Epithelial cell of prostate (primary cell): ENCODE data around the gene MROH2A.
A peak's percentile ranks its signal among the peaks of the same experiment; 100 is the strongest.

Source experiments
- DNase-seq: peaks from one replicate; pipeline ENCODE4 v3.0.0-alpha.2; 2011; ENCODE audit warnings: low read depth, low spot score
- H3K27ac ChIP-seq: fragments of 450-650 bp; 2 replicates; pipeline ENCODE4 v1.5.1; 2017; ENCODE audit warnings: mild to moderate bottlenecking

The MROH2A gene

GRCh38 chr2:233760043-233760442 lies 18.1 kb upstream of the MROH2A start, which contains the start of gene UGT1A1:
Gene UGT1A1 (plus strand): TSS chr2:233760270. CDS start chr2:233760288, 18 bp downstream.
- no peak for DNase-seq
- no peak within 1 kb of the TSS for H3K27ac ChIP-seq

DNA sequence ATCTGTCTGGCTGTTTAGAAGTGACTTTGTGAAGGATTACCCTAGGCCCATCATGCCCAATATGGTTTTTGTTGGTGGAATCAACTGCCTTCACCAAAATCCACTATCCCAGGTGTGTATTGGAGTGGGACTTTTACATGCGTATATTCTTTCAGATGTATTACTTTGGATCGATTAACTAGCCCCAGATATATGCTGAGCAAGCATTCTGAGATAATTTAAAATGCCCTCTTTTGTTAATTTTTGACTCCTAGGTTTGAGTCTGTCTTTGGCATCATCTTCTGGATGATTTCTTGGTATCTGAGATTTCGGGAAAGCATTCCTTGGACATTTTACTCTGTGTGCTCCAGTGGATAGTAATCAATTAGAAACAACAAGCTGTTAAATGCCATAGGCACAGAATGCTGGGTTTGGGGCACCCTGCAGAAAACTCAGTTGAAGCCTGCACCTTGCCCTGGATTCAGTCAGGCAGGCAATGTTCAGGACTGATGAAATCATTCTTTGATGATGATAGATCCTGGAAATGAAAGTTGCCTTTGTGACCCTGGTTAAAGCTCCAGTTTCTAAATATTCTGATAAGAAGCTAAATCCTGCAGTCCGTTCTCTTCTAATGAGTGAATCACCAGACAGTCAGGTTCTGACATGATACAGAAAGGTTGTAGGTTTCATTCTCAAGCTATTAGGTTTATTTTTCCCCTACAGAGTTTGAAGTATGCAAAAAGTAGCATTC lies 16.9 kb upstream of the MROH2A start:
- peak; percentile 24 for DNase-seq
- H3K27ac ChIP-seq = no peak overlapping the region

- H3K27ac ChIP-seq = no peak overlapping the region
- peak; percentile 1 for DNase-seq
Measured at GRCh38 chr2:233764264-233764663, 13.9 kb upstream of the MROH2A start.

DNA sequence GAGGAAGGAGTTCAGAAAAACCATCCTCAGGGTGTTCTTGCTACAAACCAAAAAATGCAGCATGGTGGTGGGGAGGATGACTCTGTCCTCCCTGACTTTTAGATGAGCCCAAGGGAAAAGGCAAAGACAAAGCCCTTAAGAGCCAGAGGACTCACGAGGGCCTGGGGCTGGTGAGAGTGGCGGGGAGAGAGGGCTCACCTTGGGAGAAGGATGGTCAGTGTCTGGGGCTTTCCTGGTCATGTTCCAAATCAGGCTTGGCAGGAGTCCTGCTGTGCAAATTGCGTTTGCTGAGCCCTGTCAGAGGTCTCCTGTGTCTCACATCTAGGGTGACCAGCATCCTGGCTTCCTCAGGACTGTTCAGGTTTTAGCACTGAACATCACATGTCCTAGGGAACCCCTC lies 13.4 kb upstream of the MROH2A start:
- DNase-seq = no peak
- H3K27ac ChIP-seq = no peak overlapping the region

DNA sequence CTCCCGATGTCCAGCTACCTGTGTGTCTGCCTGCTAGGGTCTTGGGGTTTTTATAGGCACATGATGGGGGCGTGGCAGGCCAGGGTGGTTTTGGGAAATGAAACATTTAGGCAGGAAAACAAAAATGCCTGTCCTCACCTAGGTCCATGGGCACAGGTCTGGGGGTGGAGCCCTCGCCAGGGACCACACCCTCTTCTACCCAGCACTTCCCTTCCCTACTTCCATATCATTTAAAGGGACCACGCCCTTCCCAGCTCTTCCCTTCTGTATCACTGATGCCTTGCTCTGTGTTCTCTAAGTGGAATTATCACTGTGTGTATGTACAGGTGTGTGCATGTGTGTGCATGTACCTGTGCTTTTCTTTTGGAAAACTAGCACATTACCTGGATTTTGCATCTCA lies 11.7 kb upstream of the MROH2A start:
- no peak overlapping the region for H3K27ac ChIP-seq
- no peak for DNase-seq

- no peak overlapping the region for H3K27ac ChIP-seq
- no peak for DNase-seq
Measured at GRCh38 chr2:233768076-233768475, 10.1 kb upstream of the MROH2A start.

GRCh38 chr2:233769260-233769659 lies 8.9 kb upstream of the MROH2A start:
- DNase-seq = no peak
- H3K27ac ChIP-seq = no peak overlapping the region

DNA sequence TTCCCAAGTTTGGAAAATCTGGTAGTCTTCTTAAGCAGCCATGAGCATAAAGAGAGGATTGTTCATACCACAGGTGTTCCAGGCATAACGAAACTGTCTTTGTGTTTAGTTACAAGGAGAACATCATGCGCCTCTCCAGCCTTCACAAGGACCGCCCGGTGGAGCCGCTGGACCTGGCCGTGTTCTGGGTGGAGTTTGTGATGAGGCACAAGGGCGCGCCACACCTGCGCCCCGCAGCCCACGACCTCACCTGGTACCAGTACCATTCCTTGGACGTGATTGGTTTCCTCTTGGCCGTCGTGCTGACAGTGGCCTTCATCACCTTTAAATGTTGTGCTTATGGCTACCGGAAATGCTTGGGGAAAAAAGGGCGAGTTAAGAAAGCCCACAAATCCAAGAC lies 6.0 kb upstream of the MROH2A start:
- DNase-seq = no peak
- no peak overlapping the region for H3K27ac ChIP-seq

- DNase-seq = no peak
- no peak overlapping the region for H3K27ac ChIP-seq
Measured at GRCh38 chr2:233772583-233772982, 5.5 kb upstream of the MROH2A start.

DNA sequence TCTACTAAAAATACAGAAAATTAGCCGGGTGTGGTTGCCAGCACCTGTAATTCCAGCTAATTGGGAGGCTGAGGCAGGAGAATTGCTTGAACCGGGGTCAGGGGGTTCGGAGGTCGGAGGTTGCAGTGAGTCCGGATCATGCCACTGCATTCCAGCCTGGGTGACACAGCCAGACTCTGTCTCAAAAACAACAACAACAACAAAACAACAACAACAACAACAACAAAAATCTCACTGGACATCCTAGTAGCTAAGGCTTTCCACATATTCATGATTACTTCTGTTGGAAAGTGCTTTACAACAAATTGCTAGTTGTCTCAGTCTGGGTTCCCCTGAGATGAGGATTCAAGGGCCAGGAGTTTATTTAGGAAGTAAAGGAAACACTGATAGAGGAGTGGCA lies 4.3 kb upstream of the MROH2A start:
- no peak for DNase-seq
- H3K27ac ChIP-seq = no peak overlapping the region

- DNase-seq = no peak
- H3K27ac ChIP-seq = no peak overlapping the region
Measured at GRCh38 chr2:233775414-233775813, 2.7 kb upstream of the MROH2A start.

DNA sequence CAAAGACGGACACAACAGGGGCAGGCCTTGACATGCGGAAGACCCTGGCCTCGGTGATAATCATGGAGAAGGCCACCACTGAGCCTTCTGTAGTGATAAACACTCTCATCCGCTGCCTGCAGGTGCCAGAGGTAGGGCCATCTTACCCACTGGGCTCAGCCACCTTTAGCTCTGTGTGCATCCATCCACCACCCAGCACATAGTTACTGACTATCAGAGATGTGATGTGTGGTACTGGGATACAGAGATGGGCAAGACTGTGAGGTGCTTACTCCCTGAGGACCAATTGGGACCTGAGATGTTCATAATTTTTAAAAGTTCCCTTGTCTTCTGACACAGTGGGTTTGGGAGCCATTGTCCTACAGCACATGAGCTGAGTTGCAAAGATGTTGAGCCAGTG lies 1.6 kb downstream of the MROH2A start:
- no peak for DNase-seq
- no peak overlapping the region for H3K27ac ChIP-seq

GRCh38 chr2:233780771-233781170 lies 2.6 kb downstream of the MROH2A start:
- H3K27ac ChIP-seq = no peak overlapping the region
- DNase-seq = no peak

GRCh38 chr2:233789554-233789953 lies 11.4 kb downstream of the MROH2A start:
- H3K27ac ChIP-seq = no peak overlapping the region
- no peak for DNase-seq

DNA sequence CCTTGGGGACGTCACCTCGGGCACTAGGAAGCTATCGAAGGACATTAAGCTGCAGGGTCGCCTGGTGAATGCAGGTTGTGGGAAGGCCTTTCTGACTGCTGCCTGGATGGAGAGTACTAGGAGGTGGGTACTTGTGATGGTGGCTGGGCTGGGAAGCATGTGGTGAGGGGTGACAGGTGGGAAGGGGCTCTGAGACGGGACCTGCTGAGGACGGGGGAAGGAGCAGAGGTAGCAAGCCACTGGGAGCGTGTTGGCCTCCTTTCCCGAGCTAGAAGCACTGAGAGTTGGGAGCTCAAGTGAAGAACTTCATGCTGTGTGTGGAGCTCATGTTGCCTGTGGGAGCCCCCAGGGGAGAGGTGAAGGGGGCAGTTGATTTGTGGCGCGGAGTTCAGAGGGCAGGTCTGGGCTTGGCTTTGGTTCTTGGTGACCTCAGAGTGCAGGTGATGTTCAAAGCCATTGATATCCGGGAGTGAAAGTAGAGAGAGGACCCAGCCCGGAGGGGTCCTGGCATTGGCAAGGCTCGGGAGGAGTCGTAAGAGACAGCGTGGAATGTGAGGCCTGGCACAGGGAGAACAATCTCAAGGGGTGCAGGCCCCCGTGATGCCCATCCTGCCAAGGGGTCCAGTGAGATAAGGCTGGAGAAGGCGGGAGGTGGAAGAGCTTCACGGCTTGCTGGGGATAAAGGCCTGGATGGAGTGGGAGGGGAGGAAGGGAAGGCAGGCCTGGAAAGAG lies 13.2 kb downstream of the MROH2A start:
- no peak overlapping the region for H3K27ac ChIP-seq
- DNase-seq = no peak

GRCh38 chr2:233791883-233792329 lies 13.8 kb downstream of the MROH2A start:
- no peak for DNase-seq
- no peak overlapping the region for H3K27ac ChIP-seq

DNA sequence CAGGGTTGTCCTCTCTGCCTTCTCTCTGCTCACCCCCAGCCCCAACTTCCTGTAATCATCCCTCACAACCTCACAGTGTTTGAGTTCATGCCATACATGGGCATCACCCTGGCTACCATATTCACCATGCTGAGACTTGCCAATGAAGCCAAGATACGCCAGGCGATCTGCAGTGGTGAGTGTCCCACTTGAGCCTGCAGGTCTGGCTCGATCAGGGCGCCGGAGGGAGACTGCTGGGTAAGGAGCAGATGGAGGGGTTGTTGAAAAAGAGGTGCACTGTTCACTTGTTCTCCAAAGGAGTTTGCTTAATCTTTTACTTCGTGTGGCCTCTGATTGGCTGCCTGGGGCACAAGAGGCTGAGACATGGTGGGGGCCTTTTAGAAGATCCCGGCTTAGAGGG lies 14.6 kb downstream of the MROH2A start:
- no peak overlapping the region for H3K27ac ChIP-seq
- no peak for DNase-seq

- DNase-seq = no peak
Measured at GRCh38 chr2:233793465-233794127, 15.5 kb downstream of the MROH2A start.

GRCh38 chr2:233794128-233794658 lies 16.1 kb downstream of the MROH2A start:
- no peak for DNase-seq
- H3K27ac ChIP-seq = no peak overlapping the region

More at GRCh38 chr2:233793465-233794127, 15.5 kb downstream of the MROH2A start:
- H3K27ac ChIP-seq = no peak overlapping the region

DNA sequence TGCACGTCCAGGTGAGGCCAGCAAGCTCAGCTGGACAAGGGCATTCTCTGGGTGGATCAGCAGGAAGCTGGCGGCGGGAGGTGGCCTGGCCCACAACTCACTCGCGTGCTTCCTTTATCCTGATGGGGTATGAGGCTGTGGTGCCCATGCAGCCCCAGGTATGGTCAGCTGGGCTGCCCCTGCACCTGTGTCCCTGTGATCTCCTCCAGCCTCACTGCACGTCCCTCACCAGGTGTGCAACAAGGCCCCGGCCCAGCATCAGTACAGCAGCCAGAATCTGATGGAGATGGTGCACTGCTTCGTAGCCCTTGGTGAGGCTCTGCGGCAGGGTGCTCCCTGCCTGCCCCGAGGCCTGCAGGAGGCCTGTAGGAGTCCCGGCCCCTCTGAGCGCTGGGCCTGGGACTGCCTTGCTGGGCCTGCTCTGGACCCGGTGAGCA lies 17.6 kb downstream of the MROH2A start:
- no peak overlapping the region for H3K27ac ChIP-seq
- no peak for DNase-seq

DNA sequence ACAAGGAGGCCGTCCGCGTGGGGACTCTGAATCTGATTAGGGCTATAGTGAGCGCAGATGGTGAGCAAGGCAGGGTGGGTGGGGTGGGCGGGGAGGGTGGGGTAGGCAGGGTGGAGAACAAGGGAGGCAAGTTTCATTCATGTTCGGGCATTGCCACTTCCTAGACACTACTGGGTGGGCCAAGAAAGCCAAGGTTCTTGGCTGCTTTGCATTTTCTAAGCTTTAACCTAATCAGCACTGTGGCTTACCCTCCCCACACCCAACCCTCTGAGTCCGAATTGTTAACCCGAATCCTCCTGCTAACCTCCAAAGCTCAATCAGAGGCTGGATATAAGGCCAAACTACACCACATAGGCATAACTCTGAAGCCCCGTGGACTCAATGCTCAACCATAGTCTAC lies 18.1 kb downstream of the MROH2A start:
- DNase-seq = no peak
- H3K27ac ChIP-seq = no peak overlapping the region
